ENCODE results near the gene OR4L1.

- TF ChIP-seq, protein P1, sequence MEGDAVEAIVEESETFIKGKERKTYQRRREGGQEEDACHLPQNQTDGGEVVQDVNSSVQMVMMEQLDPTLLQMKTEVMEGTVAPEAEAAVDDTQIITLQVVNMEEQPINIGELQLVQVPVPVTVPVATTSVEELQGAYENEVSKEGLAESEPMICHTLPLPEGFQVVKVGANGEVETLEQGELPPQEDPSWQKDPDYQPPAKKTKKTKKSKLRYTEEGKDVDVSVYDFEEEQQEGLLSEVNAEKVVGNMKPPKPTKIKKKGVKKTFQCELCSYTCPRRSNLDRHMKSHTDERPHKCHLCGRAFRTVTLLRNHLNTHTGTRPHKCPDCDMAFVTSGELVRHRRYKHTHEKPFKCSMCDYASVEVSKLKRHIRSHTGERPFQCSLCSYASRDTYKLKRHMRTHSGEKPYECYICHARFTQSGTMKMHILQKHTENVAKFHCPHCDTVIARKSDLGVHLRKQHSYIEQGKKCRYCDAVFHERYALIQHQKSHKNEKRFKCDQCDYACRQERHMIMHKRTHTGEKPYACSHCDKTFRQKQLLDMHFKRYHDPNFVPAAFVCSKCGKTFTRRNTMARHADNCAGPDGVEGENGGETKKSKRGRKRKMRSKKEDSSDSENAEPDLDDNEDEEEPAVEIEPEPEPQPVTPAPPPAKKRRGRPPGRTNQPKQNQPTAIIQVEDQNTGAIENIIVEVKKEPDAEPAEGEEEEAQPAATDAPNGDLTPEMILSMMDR (IDR thresholded peaks at IDR 0.05) = no peak
- TF ChIP-seq POLR2A (IDR thresholded peaks at IDR 0.05) (no peak), POLR2AphosphoS5 (IDR thresholded peaks at IDR 0.05; ENCODE audit: insufficient read depth in 1 of 2, low read depth in 1 of 2) (no peak)
Observed at GRCh38 chr14:20019257-20019865, 40.5 kb upstream of the OR4L1 start, which contains the start of gene OR4K14.

Data from vagina (tissue), 2 donors.